GOT3 (cell line): Measurements from ENCODE around the gene SZT2.

Source experiments
- DNase-seq: peaks from one replicate; lab custom pipeline; 2025; ENCODE audit warnings: mixed read lengths; lab: John Stamatoyannopoulos, UW

Gene SZT2

DNA sequence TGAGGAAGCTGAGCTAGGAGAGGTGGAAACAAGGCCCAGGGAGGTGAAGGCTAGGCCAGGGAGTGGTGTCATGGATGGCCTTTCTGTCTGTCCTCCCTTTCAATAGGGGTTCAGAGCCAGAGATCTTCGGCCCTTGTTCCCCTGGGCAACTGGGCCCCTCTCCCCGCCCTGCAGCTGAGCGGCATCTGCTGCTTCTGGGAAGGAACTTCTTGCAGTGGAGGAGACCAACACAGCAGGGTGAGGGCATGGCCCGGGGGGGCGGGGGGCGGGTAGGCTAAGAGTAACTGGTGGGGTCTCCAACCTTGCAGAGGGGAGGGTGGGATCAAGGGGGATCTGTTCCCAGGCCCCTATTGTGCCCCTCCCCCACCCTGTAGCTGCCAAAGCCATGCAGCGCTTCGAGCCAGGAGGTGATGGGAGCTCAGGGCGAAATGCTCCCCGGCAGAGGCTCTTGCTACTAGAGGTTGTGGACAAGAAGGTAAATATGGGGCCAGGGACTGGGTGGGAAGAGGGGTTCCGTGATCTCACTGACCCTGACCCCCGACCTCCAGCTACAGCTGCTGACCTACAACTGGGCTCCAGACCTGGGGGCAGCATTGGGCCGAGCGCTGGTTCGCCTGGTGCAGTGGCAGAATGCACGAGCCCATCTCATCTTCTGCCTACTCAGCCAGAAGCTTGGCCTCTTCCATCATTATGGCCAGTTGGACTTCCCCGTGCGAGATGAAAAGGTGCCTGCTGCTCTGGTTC is 52.4 kb downstream of the SZT2 start:
- no peak for DNase-seq

DNA sequence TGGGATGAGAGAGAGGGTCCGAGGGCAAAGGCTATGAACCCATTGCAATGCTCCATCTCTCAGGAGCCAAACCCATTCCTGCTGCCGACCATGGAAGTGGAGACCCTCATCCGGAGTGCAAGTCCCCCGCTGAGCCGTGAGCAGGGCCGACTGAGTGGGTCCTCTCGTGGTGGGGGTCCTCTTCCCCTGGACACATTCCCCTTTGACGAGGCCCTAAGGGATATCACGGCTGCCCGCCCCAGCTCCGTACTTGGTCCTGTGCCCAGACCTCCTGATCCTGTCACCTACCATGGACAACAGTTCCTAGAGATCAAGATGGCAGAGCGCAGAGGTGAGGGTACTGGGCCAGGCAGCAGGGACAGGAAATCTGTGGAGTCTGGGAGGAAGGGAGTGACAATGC is 53.1 kb downstream of the SZT2 start:
- DNase-seq = no peak

DNA sequence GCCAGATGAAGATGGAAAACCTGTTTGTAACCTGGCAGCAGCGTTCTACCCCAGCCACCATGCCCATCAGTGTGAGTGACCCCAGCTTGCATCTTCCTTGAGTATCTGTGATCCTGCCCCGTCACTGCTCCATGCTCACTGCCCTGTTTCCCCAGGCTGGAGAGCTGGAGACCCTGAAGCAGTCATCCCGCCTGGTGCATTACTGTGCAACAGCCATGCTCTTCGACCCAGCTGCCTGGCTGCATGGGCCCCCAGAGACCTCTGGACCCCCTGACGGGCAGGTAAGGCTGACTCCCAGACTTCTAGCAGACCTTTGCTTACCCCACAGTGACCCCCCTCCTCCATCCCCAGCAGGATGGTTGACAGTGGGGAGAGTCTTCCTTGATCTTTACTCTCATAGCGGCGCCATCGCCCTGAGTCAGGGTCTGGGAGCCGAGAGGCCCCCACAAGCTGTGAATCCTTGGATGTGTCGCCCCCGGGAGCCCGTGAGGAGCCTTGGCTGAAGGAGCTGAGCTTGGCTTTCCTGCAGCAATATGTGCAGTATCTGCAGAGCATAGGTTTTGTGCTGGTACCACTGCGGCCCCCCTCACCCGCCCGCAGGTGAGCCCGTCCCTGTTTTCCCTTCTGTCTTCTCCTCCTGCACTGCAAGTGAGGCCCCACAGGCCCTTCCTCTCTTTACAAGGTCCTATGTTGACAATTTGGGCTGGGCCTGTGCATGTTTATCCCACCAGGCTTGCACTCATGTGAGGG is 53.7 kb downstream of the SZT2 start:
- no peak for DNase-seq

DNA sequence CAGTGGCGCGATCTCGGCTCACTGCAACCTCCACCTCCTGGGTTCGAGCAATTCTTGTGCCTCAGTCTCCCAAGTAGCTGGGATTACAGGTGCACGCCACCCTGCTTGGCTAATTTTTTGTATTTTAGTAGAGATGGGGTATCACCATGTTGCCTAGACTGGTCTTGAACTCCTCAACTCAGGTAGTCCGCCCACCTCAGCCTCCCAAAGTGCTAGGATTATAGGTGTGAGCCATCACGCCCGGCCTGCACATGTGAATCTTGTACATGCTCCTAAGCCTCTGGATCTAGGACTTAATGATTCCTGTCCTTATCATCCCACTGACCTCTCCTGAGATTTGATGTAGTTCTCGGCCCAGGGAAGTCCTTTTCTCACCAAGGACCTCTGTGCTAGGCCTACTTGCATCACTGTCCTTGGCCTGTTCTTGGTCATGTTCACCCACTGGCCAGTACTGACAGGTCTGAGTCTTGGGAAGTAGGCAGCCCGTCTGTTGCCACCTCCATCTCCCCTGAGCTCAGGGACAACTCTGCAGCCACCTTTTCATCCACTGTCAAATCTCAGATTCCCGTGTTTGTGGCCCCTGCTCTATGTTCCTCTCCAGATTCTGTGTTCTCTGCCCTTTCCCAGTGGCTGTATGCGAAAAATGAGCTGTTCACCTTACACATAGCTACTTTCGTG is 54.6 kb downstream of the SZT2 start:
- DNase-seq = no peak

DNA sequence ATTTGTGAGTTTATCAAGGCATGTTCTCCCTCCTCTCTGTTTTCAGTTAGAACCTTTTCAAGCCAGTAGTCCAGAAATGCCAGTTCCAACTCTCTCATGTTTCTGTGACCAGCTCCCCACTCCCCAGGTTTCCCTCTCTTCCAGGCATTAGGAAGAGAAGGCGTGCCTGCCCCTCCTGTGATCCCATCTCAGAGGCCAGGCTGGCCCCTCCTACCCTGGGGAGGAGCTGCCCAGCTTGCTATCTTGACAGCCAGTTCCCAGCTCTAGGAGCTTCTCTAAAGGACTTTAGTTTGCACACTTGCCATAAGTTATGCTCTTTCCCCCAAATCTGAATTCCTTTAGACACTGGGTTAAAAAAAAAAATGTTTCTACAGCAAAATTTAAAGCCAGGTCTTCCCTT is 55.1 kb downstream of the SZT2 start:
- no peak for DNase-seq

DNA sequence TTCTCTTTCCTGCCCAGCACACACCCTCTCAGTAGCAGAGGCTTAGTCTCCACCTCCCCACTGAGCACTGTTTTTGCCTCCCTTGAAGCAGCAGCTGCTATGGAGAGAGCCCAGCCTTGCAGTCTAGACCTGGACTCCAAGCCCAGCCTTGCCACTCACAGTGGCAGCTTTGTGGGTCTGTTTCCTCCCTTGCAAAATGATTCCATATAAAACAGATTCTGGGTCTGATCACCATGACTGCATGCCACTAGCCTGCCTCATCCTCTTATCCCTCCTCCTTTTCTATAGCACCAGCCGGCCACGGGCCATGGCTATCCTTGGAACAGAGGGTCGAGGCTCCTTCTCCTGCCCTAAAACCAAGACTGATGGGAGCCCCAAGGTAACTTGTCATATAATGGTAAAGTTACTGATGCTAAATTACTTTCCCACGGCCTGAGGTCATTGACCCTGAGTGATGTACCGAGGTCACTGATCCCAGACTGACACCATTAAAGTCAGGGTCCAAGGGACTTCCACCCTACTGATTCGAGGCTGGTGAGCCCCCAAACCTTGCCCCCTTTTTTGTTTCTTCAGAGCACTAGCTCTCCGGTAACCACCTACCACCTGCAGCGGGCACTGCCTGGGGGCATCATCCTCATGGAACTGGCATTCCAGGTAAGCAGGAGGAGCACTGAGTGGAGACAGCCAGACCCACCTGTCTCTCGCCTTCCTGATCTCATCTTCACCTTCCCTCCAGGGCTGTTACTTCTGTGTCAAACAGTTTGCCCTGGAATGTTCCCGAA is 56.1 kb downstream of the SZT2 start:
- DNase-seq = no peak

DNA sequence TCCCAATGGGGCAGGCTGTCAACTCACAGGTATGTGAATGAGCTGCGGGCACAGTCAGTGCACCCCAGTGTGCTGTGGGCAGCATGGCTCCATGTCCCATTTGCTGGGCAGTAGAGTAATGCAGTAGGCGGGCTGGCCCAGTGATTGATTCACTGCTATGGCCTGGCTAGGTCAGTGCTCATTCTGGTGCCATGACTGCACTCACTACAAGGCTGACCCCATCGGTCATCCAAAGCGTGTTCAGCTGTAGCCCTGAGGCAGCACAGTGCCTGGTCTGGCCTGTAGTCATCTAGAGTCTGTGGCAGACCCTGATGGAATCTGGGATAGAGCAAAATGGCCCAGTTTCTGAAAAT is 56.7 kb downstream of the SZT2 start:
- DNase-seq = no peak

DNA sequence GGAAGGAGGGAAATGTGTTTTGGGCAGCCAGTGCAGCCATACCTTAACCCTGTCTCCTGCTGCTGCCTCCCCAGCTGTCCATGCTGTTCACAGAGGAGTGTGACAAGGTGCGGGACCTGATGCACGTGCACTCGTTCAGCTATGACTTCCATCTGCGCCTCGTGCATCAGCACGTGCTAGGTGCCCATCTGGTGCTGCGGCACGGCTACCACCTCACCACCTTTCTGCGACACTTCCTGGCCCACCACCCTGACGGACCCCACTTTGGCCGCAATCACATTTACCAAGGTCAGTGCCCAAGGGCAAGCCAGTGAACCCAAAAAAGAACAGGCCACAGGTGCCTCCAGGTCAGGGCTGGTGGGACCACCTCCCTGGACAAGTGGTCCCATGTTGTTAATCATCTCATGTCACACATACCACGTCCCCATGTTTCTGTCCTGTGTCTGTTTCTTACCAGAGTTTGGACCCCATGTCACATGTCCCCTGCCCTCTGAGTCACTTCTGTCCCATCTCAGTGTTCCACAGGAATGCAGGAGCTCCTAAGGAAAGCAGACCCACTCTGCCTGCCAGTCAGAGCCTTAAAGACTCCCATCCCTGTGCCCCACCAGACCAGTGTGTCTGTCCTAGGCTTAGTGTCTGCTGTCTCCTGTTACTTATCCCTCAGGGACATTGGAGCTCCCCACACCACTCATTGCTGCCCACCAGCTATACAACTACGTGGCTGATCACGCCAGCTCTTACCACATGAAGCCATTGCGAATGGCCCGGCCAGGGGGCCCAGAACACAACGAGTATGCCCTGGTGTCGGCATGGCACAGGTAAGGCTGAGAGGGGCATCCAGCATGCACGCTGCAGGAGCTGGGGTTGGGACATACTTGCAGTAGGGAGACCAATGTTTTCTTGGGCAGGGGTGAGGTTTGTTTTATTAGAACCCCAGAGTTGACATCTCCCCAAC is 57.5 kb downstream of the SZT2 start:
- no peak for DNase-seq

DNA sequence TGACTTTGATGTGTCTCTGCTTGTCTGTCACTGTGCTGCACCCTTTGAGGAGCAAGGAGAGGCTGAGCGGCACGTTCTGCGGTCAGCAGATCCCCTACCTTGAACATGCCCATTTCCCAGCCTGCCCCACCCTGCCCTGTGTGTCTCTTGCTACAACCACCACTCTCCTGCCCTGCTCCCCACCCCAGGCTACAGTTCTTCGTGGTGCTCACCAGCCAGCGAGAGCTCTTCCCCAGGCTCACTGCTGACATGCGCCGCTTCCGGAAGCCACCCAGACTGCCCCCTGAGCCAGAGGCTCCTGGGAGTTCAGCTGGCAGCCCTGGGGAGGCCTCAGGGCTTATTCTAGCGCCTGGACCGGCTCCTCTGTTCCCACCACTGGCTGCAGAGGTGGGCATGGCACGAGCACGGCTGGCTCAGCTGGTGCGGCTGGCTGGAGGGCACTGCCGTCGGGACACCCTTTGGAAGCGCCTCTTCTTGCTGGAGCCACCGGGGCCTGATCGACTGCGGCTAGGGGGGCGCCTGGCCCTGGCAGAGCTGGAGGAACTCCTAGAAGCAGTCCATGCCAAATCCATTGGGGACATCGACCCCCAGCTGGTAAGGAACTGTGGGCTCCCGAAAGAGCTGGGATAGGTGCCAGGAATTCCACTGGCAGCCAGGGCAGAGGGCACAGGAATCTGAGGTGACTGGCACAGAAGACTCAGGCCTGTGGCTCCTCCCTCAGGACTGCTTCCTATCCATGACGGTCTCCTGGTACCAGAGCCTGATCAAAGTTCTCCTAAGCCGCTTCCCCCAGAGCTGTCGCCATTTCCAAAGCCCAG is 58.4 kb downstream of the SZT2 start:
- no peak for DNase-seq

DNA sequence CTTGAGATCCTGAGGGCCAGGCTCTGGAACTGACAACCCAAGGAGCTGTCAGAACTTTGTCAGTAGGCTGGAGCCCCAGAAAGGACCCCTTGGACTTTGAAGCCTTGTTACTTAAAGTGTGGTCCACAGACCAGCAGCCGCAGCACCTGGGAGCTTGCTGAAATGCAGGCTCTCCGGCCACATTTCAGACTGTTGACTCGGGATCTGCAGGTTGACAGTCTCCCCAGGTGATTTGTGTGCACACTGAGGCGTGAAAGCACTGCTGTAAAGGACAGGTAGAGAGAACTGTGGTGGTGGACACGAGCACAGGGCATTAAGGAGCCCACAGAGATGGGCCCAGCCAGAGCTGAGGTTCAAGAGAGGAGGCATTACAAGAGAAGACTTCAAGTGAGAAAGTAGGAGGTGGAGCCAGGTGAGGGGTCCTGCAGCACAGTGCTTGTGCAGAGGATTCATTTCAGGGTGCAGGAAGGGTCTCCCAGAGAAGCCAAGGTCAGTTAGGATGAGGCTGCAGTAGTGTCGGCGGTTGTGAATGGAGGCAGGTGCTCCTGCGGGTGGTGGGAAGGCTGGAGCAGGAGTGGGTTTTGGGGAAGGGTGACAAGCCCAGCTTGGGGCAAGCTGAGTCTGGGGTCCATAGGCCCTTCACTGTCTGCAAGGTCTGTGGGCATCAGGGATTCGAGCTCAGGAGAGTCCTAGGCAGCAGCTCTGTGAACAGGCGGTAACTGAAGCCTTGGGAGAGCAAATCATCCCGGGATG is 59.4 kb downstream of the SZT2 start:
- DNase-seq = no peak

DNA sequence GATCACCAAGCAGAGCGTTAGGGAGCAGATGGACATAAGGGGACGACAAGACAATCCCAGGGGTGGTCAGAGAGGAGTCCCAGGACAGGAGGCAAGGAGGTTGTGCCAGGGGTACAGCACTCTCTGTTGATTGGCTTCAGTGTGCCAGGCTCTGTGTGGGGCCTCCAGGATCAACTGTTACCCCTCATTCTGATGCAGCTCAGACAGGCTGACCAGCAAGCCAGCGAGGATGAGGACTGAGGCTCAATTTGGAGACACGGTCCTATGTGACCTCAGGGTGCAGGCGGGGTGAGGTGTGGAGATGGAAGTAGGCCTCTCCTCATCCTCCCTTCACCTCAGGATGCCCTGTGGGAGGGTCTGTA is 60.0 kb downstream of the SZT2 start:
- no peak for DNase-seq

DNA sequence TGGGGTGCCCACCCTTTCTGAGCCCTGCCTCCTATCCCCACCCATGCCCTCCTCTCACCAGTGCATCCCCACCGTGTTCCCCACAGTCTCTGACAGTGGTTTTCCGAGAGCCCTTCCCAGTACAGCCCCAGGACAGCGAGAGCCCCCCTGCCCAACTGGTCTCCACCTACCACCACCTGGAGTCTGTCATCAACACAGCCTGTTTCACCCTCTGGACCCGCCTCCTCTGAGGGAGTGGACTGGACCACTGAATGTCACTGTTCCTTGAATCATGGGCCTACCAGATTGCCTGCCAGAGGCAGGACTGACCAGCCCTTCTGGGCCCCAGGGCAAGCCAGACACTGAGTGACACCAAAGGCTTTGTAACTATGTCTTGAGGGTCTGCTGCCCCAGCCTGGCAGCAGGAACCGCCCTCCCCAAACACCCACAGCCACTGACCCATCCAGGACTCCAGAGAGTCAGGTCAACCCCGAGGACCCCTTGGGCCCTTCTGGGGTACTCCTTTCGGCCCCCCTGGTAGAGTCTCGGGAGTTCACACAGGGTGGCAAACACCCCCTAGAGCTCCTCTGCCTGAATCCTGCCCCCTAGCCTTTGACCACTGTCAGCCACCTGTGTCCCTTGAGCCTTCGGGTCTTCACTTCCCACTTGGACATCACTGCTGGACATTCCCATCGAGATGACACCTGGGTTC is 60.7 kb downstream of the SZT2 start:
- DNase-seq = no peak

DNA sequence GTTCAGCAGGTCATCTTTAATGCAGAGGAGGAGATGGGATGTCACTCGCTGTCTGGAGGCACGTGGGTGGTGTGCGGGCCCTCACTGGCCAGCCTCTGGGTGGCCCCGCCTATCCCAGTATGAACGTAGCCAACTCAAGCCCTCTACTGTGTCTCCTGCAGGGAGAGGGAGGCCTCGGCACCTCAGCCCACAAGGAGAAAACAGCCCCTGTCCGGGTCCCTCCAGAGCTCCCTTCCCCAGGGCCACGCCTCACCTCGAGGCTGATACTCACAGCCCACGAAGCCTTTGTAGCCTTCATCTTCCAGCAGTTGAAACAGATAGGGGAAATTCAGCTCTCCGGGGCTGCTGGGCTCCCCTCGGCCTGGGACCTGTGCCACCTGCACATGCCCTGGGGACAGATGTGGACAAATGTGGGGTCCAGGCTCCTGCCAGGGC is 61.5 kb downstream of the SZT2 start:
- DNase-seq = no peak

DNA sequence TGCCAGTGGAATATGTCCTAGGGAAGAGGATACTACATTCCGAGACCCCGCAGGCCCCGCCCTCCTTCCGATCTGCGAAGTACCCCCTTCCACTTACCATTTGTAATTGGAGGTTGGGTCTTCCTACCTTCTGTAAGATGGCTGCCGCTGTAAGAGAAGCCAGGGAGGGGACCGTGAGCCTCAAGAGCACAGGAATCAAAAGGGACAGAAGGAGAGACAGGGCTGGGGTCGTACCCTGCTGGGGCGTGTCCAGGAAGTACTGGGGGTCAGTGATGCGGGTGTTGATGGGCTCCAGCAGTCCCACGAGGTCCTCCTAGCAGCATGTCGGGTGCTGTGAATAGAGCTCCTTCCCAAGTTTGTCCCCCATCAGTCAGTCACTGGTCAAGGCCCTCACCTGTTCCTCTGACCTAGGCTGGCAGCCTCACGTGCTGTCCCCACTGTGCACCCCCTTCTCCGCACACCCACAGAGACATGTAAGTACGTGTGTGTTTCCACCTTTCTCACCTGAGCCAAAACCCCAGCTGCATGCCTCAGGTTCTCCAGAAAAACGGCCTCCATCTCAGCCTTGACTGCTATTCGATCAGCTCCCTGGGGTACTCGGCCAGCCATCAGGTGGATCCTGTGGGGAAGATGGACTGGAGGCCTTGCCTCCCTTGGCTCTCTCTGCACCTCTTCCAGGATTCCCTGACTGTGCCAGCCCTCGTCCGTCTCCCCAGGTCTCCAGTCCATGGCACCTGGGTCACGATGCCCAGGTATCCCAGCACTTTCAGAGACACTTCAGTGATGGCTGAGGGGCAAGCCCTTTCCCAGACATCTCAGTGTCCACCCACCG is 62.2 kb downstream of the SZT2 start:
- DNase-seq = no peak

DNA sequence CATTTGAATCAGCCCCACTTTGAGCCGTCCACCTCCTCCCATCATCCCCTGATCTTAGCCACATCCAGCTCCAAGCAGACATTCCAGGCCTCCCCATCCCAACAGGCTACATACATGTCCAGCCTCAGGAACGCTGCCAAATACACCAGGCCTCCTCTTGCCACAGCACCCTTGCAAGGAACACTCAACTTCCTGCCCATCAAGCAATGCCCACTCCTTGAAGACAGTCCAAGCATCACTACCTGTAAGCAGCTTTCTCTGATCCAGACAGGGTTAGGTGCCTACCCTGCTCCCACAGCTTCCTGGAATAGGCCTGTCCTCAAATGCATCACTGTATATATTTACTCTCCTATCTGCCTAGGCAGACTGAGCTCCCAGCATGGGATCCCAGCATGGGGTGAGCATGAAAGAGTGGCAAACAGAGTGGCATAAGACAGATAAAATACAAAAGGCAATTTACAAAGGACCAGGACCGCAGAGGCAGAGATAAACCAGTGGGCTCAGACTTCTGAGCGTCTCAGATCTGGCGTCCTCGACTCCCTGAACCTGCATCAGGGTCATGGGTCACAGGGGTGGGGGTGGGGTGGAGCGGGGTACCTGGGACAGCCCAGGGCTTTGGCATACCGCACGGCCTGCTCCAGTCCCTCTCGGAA is 63.2 kb downstream of the SZT2 start:
- DNase-seq = no peak

DNA sequence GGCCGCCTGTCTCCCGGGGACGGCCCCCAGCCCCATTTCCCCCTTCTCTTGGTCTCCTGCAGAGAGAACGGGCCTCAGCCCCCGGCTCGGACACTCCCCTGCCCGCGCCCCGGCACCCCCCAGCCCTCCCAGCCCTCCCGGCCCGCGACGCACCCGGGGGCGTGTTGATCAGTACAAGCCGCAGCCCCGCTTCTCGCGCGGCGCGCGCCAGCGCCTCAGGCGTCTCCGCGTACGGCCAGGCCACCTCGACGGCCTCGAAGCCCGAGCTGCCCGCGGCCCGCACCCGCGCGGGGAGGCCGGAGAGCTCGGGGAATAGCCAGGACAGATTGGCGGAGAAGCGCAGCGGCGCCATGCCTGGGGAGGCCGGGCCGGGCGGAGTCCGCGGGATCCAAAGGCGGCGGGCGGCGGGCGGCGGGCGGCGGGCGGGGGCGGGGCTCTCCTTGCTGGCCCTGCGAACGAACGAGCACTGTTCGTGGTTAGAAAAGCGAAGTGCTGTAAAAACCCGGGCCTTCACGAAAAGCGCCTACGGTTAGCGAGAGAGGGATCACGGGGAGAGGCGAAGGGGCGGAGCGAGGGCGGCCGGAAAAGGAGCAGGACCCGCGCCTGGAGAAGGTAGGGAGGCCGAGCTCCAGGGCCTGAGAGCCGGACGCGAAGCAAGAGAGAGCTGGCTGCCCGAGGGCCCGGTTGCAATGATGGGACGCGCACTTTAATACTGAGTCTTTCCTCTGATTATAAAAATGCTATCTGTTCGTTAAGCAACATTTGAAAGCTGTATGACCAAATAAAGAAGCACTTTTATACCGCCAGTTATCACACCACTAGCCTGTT is 64.0 kb downstream of the SZT2 start, which contains the start of gene HYI:
Gene HYI (minus strand): TSS at position 490 of the 828 bp plus-strand sequence. CDS start 138 bp downstream, at position 352.
- DNase-seq = peak; percentile 34
